GM12872 (cell line): Measurements from ENCODE around the gene CYB5A.

ENCODE experiments used
- CTCF ChIP-seq: IDR thresholded peaks from 3 replicates; pipeline ENCODE4 v1.5.1; 2011; ENCODE audit warnings: low read depth, mild to moderate bottlenecking, low read length, moderate library complexity; ENCODE audit not compliant: insufficient read depth

The CYB5A gene

GRCh38 chr18:74273394-74273793 is 18.4 kb downstream of the CYB5A start:
- no peak for TF ChIP-seq CTCF

GRCh38 chr18:74271635-74272034 is 20.1 kb downstream of the CYB5A start:
- no peak for TF ChIP-seq CTCF

- no peak for TF ChIP-seq CTCF
Measured at GRCh38 chr18:74268933-74269620, 22.7 kb downstream of the CYB5A start.

- no peak for TF ChIP-seq CTCF
Measured at GRCh38 chr18:74268175-74268574, 23.6 kb downstream of the CYB5A start.

GRCh38 chr18:74266161-74266560 is 25.6 kb downstream of the CYB5A start:
- TF ChIP-seq CTCF: no peak

- TF ChIP-seq CTCF: no peak
Measured at GRCh38 chr18:74265546-74266098, 26.1 kb downstream of the CYB5A start.

GRCh38 chr18:74264303-74265020 is 27.3 kb downstream of the CYB5A start:
- TF ChIP-seq CTCF: no peak
